Mesendoderm (in vitro differentiated cells): ENCODE results near the gene HMCN1.

Experiments used
- DNase-seq: peaks from one replicate; pipeline ENCODE4 v3.0.0; 2013
- H2AK5ac ChIP-seq: 2 replicates; pipeline ENCODE4 v1.6.1; 2013; ENCODE audit warnings: low read length, inconsistent platforms
- H2BK120ac ChIP-seq: 2 replicates; pipeline ENCODE4 v1.6.1; 2013; ENCODE audit warnings: low read depth, mild to moderate bottlenecking, low read length, moderate library complexity, mixed read lengths
- H2BK15ac ChIP-seq: replicated peaks from 2 replicates; pipeline ENCODE4 v1.6.1; 2013; ENCODE audit warnings: low read depth, mild to moderate bottlenecking, moderate library complexity
- H2BK5ac ChIP-seq: 2 replicates; pipeline ENCODE4 v1.6.1; 2013; ENCODE audit warnings: low read length, inconsistent platforms
- H3K18ac ChIP-seq: 2 replicates; pipeline ENCODE4 v1.6.1; 2013; ENCODE audit warnings: mild to moderate bottlenecking, low read length, mixed read lengths
- H3K23ac ChIP-seq: one replicate; pipeline ENCODE4 v1.6.1; 2013; ENCODE audit warnings: low read length
- H3K27ac ChIP-seq: 2 replicates; pipeline ENCODE4 v1.5.1; 2013; ENCODE audit warnings: low read depth, mild to moderate bottlenecking, inconsistent platforms, low read length, moderate library complexity
- H3K27me3 ChIP-seq: 2 replicates; pipeline ENCODE4 v1.6.1; 2013; ENCODE audit warnings: low read length, control low read depth, mild to moderate bottlenecking, inconsistent platforms; ENCODE audit not compliant: insufficient read depth, poor library complexity
- H3K36me3 ChIP-seq: 2 replicates; pipeline ENCODE4 v1.6.1; 2013; ENCODE audit warnings: low read length, inconsistent platforms; ENCODE audit not compliant: control insufficient read depth, insufficient read depth
- H3K4ac ChIP-seq: one replicate; pipeline ENCODE4 v1.6.1; 2013; ENCODE audit warnings: low read depth, mild to moderate bottlenecking, low read length, moderate library complexity
- H3K4me1 ChIP-seq: 2 replicates; pipeline ENCODE4 v1.6.1; 2013; ENCODE audit warnings: low read depth, low read length, inconsistent platforms; ENCODE audit not compliant: control insufficient read depth
- H3K4me2 ChIP-seq: 2 replicates; pipeline ENCODE4 v1.6.1; 2013; ENCODE audit warnings: low read length
- H3K4me3 ChIP-seq: 2 replicates; pipeline ENCODE4 v1.5.1; 2013; ENCODE audit warnings: mild to moderate bottlenecking, low read length
- H3K56ac ChIP-seq: one replicate; pipeline ENCODE4 v1.6.1; 2013; ENCODE audit warnings: low read length
- H3K79me1 ChIP-seq: 2 replicates; pipeline ENCODE4 v1.6.1; 2013; ENCODE audit warnings: low read length, inconsistent platforms
- H3K79me2 ChIP-seq: 2 replicates; pipeline ENCODE4 v1.6.1; 2013; ENCODE audit warnings: mild to moderate bottlenecking, low read length; ENCODE audit not compliant: control insufficient read depth, insufficient read depth
- H3K9ac ChIP-seq: 2 replicates; pipeline ENCODE4 v1.6.1; 2013; ENCODE audit warnings: low read length, inconsistent platforms
- H4K5ac ChIP-seq: one replicate; pipeline ENCODE4 v1.6.1; 2013; ENCODE audit warnings: low read length
- H4K8ac ChIP-seq: one replicate; pipeline ENCODE4 v1.6.1; 2013; ENCODE audit warnings: low read depth, mild to moderate bottlenecking, control low read depth, low read length, moderate library complexity
- WGBS: extraction: QIAGEN DNeasy Blood & Tissue Kit; methylation state at CpG from one replicate; pipeline ENCODE4 v1.1.7; 2013; ENCODE audit warnings: low lambda C conversion rate, missing lambda C conversion rate; ENCODE audit not compliant: insufficient coverage; ENCODE audit errors: extremely low coverage; 5-methylcytosine and 5-hydroxymethylcytosine counted together

Gene HMCN1

GRCh38 chr1:185935360-185935759, 201.2 kb downstream of the HMCN1 start:
- H2AK5ac ChIP-seq, result no peak overlapping the region
- H2BK120ac ChIP-seq, result no peak overlapping the region
- no peak overlapping the region for H4K8ac ChIP-seq
- H3K4ac ChIP-seq, result no peak overlapping the region
- no peaks in the 10 kb centered on the region for H3K79me1 ChIP-seq
- no peak overlapping the region for H3K56ac ChIP-seq
- H2BK15ac ChIP-seq, result no peak overlapping the region
- H3K36me3 ChIP-seq, result no peaks in the 10 kb centered on the region
- H3K9ac ChIP-seq, result no peak overlapping the region
- no peaks in the 10 kb centered on the region for H3K79me2 ChIP-seq
- DNase-seq, result no peak
- no peak overlapping the region for H3K27ac ChIP-seq
- no peak overlapping the region for H3K23ac ChIP-seq
- no peak overlapping the region for H3K4me2 ChIP-seq
- H3K27me3 ChIP-seq, result no peaks in the 10 kb centered on the region
- no peak overlapping the region for H4K5ac ChIP-seq
- no peaks in the 10 kb centered on the region for H3K4me1 ChIP-seq
- H3K18ac ChIP-seq, result no peak overlapping the region
- no peak overlapping the region for H3K4me3 ChIP-seq
- no peak overlapping the region for H2BK5ac ChIP-seq

- H3K4me1 ChIP-seq, result no peaks in the 10 kb centered on the region
These were observed 202.4 kb downstream of the HMCN1 start for GRCh38 chr1:185936641-185937040.

GRCh38 chr1:185938396-185938795, 204.2 kb downstream of the HMCN1 start:
- no CpG with 5 or more reads among the region's 2 CpGs for WGBS
- no peak overlapping the region for H4K5ac ChIP-seq

More at GRCh38 chr1:185936641-185937040, 202.4 kb downstream of the HMCN1 start:
- Histone ChIP-seq H3K18ac (no peak overlapping the region), H3K4ac (no peak overlapping the region), H3K79me2 (no peaks in the 10 kb centered on the region), H4K8ac (no peak overlapping the region), H3K79me1 (no peaks in the 10 kb centered on the region), H3K36me3 (no peaks in the 10 kb centered on the region), H3K23ac (no peak overlapping the region), H4K5ac (no peak overlapping the region), H3K27me3 (no peaks in the 10 kb centered on the region), H2BK120ac (no peak overlapping the region), H3K4me3 (no peak overlapping the region), H3K4me2 (no peak overlapping the region), H3K27ac (no peak overlapping the region), H3K56ac (no peak overlapping the region), H2BK15ac (no peak overlapping the region), H3K9ac (no peak overlapping the region), H2BK5ac (no peak overlapping the region), H2AK5ac (no peak overlapping the region)
- DNase-seq, result no peak
- WGBS, result no CpG with 5 or more reads among the region's 1 CpG

GRCh38 chr1:185939142-185939541, 205.0 kb downstream of the HMCN1 start:
- no peak overlapping the region for H3K56ac ChIP-seq
- no peak overlapping the region for H3K4me2 ChIP-seq
- H3K4me3 ChIP-seq, result no peak overlapping the region
- no peak overlapping the region for H3K4ac ChIP-seq
- no peak overlapping the region for H2AK5ac ChIP-seq
- no peak overlapping the region for H3K23ac ChIP-seq
- H3K18ac ChIP-seq, result no peak overlapping the region
- H3K27me3 ChIP-seq, result no peaks in the 10 kb centered on the region
- no peaks in the 10 kb centered on the region for H3K79me2 ChIP-seq
- no CpG with 5 or more reads among the region's 3 CpGs for WGBS
- peak; percentile 30 for DNase-seq
- H4K5ac ChIP-seq, result no peak overlapping the region
- H3K79me1 ChIP-seq, result no peaks in the 10 kb centered on the region
- H2BK5ac ChIP-seq, result no peak overlapping the region
- no peak overlapping the region for H3K9ac ChIP-seq
- no peak overlapping the region for H2BK15ac ChIP-seq
- no peaks in the 10 kb centered on the region for H3K36me3 ChIP-seq
- no peak overlapping the region for H4K8ac ChIP-seq
- peaks cover 3% of the 10 kb centered on the region for H3K4me1 ChIP-seq
- H3K27ac ChIP-seq, result no peak overlapping the region
- no peak overlapping the region for H2BK120ac ChIP-seq

More at GRCh38 chr1:185938396-185938795, 204.2 kb downstream of the HMCN1 start:
- H3K4me2 ChIP-seq, result no peak overlapping the region
- no peak overlapping the region for H4K8ac ChIP-seq
- no peak overlapping the region for H3K27ac ChIP-seq
- H3K9ac ChIP-seq, result no peak overlapping the region
- H3K4ac ChIP-seq, result peak overlapping the region; percentile 70
- no peak overlapping the region for H2AK5ac ChIP-seq
- no peak overlapping the region for H3K56ac ChIP-seq
- no peak overlapping the region for H3K4me3 ChIP-seq
- no peak overlapping the region for H2BK120ac ChIP-seq
- H2BK15ac ChIP-seq, result no peak overlapping the region
- no peaks in the 10 kb centered on the region for H3K79me1 ChIP-seq
- H3K27me3 ChIP-seq, result no peaks in the 10 kb centered on the region
- DNase-seq, result no peak
- H3K79me2 ChIP-seq, result no peaks in the 10 kb centered on the region
- no peaks in the 10 kb centered on the region for H3K36me3 ChIP-seq
- H2BK5ac ChIP-seq, result no peak overlapping the region
- peaks cover under 1% of the 10 kb centered on the region for H3K4me1 ChIP-seq
- H3K18ac ChIP-seq, result peak overlapping the region; percentile 56
- H3K23ac ChIP-seq, result no peak overlapping the region

GRCh38 chr1:185942961-185943360, 208.8 kb downstream of the HMCN1 start:
- H2BK120ac ChIP-seq, result no peak overlapping the region
- H4K5ac ChIP-seq, result no peak overlapping the region
- no peaks in the 10 kb centered on the region for H3K36me3 ChIP-seq
- H3K79me1 ChIP-seq, result no peaks in the 10 kb centered on the region
- H3K23ac ChIP-seq, result no peak overlapping the region
- H3K4ac ChIP-seq, result peak overlapping the region; percentile 81
- no peak overlapping the region for H3K56ac ChIP-seq
- H2BK15ac ChIP-seq, result no peak overlapping the region
- no peak for DNase-seq
- no peak overlapping the region for H3K18ac ChIP-seq
- H2AK5ac ChIP-seq, result peak overlapping the region; percentile 18
- no peak overlapping the region for H3K9ac ChIP-seq
- H3K4me3 ChIP-seq, result no peak overlapping the region
- no peaks in the 10 kb centered on the region for H3K27me3 ChIP-seq
- H2BK5ac ChIP-seq, result no peak overlapping the region
- no CpG with 5 or more reads among the region's 4 CpGs for WGBS
- no peak overlapping the region for H3K4me2 ChIP-seq
- no peak overlapping the region for H4K8ac ChIP-seq
- no peak overlapping the region for H3K27ac ChIP-seq
- no peaks in the 10 kb centered on the region for H3K79me2 ChIP-seq
- peaks cover 3% of the 10 kb centered on the region for H3K4me1 ChIP-seq

GRCh38 chr1:185956881-185957280, 222.7 kb downstream of the HMCN1 start:
- H2AK5ac ChIP-seq, result no peak overlapping the region
- no peak overlapping the region for H4K8ac ChIP-seq
- no peaks in the 10 kb centered on the region for H3K36me3 ChIP-seq
- peaks cover 6% of the 10 kb centered on the region for H3K4me1 ChIP-seq
- H3K27me3 ChIP-seq, result no peaks in the 10 kb centered on the region
- no peak overlapping the region for H3K18ac ChIP-seq
- no peak overlapping the region for H4K5ac ChIP-seq
- H2BK5ac ChIP-seq, result no peak overlapping the region
- H3K4me3 ChIP-seq, result no peak overlapping the region
- WGBS, result no CpG with 5 or more reads among the region's 1 CpG
- no peak overlapping the region for H3K4ac ChIP-seq
- H3K27ac ChIP-seq, result no peak overlapping the region
- H3K9ac ChIP-seq, result no peak overlapping the region
- no peak overlapping the region for H3K56ac ChIP-seq
- no peak overlapping the region for H2BK120ac ChIP-seq
- no peak overlapping the region for H2BK15ac ChIP-seq
- DNase-seq, result no peak
- no peaks in the 10 kb centered on the region for H3K79me1 ChIP-seq
- H3K4me2 ChIP-seq, result no peak overlapping the region
- no peak overlapping the region for H3K23ac ChIP-seq
- H3K79me2 ChIP-seq, result no peaks in the 10 kb centered on the region
